Left lung (tissue), 10 donors: ENCODE results near the gene TMPRSS9. TPM values are rescaled to one million over a fixed set of nuclear protein-coding genes. Genes with fewer than 3 reads are reported as not detected.
"Not testable (repeated sequence)": the region's sequence is repeated elsewhere in the genome, so short reads cannot be mapped to it uniquely, and the experiment has no call there.

Source experiments
- ATAC-seq: fragments of 200-7000 bp; cut with Tn5 transposase; one replicate; pipeline ENCODE4 v1.9.1; 2020; ENCODE audit warnings: moderate library complexity
- DNase-seq, 4 donors: peaks; one replicate each; pipeline ENCODE4 v3.0.0-alpha.2; 2013 to 2020
- H3K27ac ChIP-seq, 2 donors: fragments of 200-600 bp; sonication (generic) in 1 of 2; one replicate each; pipeline versions ENCODE4 v1.5.0 to v1.8.0; 2020 to 2021
- H3K27me3 ChIP-seq, 2 donors: fragments of 200-600 bp; sonication (generic) in 1 of 2; one replicate each; pipeline versions ENCODE4 v1.5.0 to v1.8.0; 2020 to 2021
- H3K36me3 ChIP-seq, 2 donors: fragments of 200-600 bp; sonication (generic) in 1 of 2; one replicate each; pipeline versions ENCODE4 v1.5.0 to v1.8.0; 2020 to 2021
- H3K4me1 ChIP-seq, 2 donors: fragments of 200-600 bp; one replicate each; pipeline ENCODE4 v1.8.0; 2021
- H3K4me3 ChIP-seq, 2 donors: fragments of 200-600 bp; sonication (generic) in 1 of 2; one replicate each; pipeline versions ENCODE4 v1.5.0 to v1.8.0; 2020 to 2021; ENCODE audit warnings: mild to moderate bottlenecking in 1 of 2
- H3K9me3 ChIP-seq, 2 donors: fragments of 200-600 bp; sonication (generic) in 1 of 2; one replicate each; pipeline versions ENCODE4 v1.5.0 to v1.8.0; 2020 to 2021
- intact Hi-C, 2 donors: fragments of 100-400 bp; cut with DNase I; formaldehyde crosslinking; loops; one replicate each; pipeline versions ENCODE4 v1.11.2 to v1.14.2; 2022
- polyA plus RNA-seq, 6 donors: library from polyadenylated mRNA; unstranded; fragments of 120-200 nt; gene quantifications; one replicate each; pipeline ENCODE4 v1.2.1, GENCODE V29; 2013; ENCODE audit not compliant: insufficient read length in 6 of 6
- total RNA-seq, 2 donors: library from RNA; stranded (reverse); fragmentation: NEBNext Ultra II Directional; extraction: Animal tissue kit (Norgen Biotek cat#: 25700); gene quantifications; one replicate each; pipeline ENCODE4 v1.2.1, GENCODE V29; 2021
- TF ChIP-seq, protein P1 (sequence below), 2 donors: fragments of 200-600 bp; sonication (generic) in 1 of 2; IDR thresholded peaks; one replicate each; pipeline versions ENCODE4 v1.5.0 to v1.8.0; 2021; ENCODE audit warnings: antibody characterized with exemption in 2 of 2
- donor health status: DM: no; HTN: yes; CAD: no.
- donor health status: DM: no; HTN: no; CAD: no.

TMPRSS9 gene
- total and polyA plus RNA-seq, 8 donors: 0.45 to 1.1 (median 0.49) TPM; not detected in 2

DNA sequence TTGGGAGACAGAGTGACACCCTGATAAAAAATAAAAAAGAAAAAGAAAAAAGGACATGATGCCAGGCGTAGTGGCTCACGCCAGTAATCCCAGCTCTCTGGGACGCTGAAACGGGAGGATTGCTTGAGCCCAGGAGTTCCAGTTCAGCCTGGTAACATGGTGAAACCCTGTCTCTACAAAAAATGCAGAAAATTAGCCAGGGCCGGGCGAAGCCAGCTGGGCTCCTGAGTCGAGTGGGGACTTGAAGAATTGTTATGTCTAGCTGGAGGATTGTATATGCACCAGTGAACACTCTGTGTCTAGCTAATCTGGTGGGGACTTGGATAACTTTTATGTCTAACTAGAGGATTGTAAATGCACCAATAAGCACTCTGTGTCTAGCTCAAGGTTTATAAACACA, 32.3 kb downstream of the TMPRSS9 start:
- intact Hi-C loops: no loop called here
- ATAC-seq (no peak), DNase-seq (no peak)
- TF ChIP-seq, protein P1, sequence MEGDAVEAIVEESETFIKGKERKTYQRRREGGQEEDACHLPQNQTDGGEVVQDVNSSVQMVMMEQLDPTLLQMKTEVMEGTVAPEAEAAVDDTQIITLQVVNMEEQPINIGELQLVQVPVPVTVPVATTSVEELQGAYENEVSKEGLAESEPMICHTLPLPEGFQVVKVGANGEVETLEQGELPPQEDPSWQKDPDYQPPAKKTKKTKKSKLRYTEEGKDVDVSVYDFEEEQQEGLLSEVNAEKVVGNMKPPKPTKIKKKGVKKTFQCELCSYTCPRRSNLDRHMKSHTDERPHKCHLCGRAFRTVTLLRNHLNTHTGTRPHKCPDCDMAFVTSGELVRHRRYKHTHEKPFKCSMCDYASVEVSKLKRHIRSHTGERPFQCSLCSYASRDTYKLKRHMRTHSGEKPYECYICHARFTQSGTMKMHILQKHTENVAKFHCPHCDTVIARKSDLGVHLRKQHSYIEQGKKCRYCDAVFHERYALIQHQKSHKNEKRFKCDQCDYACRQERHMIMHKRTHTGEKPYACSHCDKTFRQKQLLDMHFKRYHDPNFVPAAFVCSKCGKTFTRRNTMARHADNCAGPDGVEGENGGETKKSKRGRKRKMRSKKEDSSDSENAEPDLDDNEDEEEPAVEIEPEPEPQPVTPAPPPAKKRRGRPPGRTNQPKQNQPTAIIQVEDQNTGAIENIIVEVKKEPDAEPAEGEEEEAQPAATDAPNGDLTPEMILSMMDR (IDR thresholded peaks at IDR 0.05): no peak
- H3K36me3 ChIP-seq: no peaks in the 10 kb centered on the region
- H3K27ac ChIP-seq: no peak overlapping the region
- H3K9me3 ChIP-seq: no peaks in the 10 kb centered on the region
- H3K27me3 ChIP-seq: peaks cover 0 to 27% of the 10 kb centered on the region in 2 donors
- H3K4me3 ChIP-seq: no peak overlapping the region
- peaks cover 0 to 4% of the 10 kb centered on the region in 2 donors for H3K4me1 ChIP-seq

DNA sequence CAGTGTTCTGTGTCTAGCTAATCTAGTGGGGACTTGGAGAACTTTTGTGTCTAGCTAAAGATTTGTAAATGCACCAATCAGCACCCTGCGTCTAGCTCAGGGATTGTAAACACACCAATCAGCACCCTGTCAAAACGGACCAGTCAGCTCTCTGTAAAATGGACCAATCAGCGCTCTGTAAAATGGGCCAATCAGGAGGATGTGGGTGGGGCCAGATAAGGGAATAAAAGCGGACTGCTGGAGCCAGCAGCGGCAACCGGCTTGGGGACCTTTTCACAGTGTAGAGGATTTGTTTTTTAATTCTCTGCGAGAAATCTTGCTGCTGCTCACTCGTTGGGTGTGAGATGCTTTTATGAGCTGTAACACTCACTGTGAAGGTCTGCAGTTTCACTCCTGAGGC, 32.8 kb downstream of the TMPRSS9 start:
- H3K27ac ChIP-seq, ATAC-seq, intact Hi-C loops, H3K36me3 ChIP-seq, H3K4me3 ChIP-seq, H3K9me3 ChIP-seq, DNase-seq, H3K4me1 ChIP-seq: not testable (repeated sequence)
- peaks cover 0 to 24% of the 10 kb centered on the region in 2 donors for H3K27me3 ChIP-seq

DNA sequence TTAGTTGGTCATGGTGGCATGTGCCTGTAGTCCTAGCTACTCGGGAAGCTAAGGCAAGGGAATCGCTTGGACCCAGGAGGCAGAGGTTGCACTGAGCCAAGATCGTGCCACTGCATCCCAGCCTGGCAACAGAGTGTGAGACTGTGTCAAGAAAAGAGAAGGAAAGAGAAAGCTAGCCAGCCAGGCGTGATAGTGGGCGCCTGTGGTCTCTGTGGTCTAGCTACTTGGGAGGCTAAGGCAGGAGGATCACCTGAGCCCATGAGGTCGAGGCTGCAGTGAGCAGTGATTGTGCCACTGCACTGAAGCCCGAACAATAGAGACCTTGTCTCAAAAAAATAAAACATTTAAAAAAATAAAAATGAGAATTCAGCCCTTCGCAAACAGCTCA, 34.0 kb downstream of the TMPRSS9 start:
- H3K9me3 ChIP-seq: no peaks in the 10 kb centered on the region
- H3K36me3 ChIP-seq: no peaks in the 10 kb centered on the region
- H3K27me3 ChIP-seq: peaks cover 0 to 24% of the 10 kb centered on the region in 2 donors
- DNase-seq (no peak), ATAC-seq (no peak)
- H3K4me1 ChIP-seq: peaks cover 0 to 4% of the 10 kb centered on the region in 2 donors
- TF ChIP-seq, protein P1 (IDR thresholded peaks at IDR 0.05): no peak
- H3K27ac ChIP-seq: peak overlapping the region in 1 of 2 donors; percentile 49
- intact Hi-C loops: no loop called here
- peak overlapping the region in 1 of 2 donors; percentile 14 for H3K4me3 ChIP-seq

DNA sequence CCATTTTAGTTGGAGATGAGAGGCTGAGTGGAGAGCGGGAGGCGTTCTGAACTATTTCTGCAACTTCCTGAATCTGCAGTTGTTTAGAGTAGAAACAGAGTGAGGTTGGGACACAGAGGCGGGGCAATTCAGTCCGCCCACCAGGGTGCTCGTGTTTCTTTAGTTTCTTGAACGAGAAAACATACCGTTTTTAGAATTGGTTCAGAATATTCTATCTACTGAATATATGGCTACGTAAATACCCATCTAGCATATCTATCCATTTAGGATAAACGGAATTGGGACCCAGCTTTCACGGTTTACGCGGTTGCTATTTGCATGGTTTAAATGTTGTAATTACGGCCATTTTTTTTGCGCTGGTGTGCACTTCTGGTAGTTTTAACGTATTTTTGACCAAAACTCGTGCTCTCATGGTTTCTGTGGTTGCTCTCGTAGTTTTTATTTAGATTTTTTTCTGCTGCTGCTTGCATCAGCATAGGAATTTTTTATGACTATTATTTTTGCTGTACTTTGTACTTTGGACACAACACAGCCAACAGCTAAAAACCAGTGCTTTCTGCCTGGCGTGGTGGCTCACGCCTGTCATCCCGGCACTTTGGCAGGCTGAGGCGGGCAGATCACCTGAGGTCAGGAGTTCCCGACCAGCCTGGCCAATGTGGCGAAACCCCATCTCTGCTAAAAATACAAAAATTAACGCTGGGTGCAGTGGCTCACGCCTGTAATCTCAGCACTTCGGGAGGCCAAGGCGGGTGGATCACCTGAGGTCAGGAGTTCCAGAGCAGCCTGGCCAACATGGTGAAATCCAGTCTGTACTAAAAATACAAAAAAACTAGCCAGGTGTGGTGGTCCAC, 34.6 kb downstream of the TMPRSS9 start:
- ATAC-seq (peak; percentile 50), DNase-seq (no peak)
- Histone ChIP-seq H3K9me3 (no peaks in the 10 kb centered on the region), H3K4me1 (peaks cover 0 to 4% of the 10 kb centered on the region in 2 donors), H3K27me3 (peaks cover 0 to 19% of the 10 kb centered on the region in 2 donors), H3K4me3 (peak overlapping the region in 1 of 2 donors; percentile 14), H3K27ac (peak overlapping the region in 1 of 2 donors; percentile 49), H3K36me3 (no peaks in the 10 kb centered on the region)
- TF ChIP-seq, protein P1 (IDR thresholded peaks at IDR 0.05): no peak
- intact Hi-C loops: no loop called here

DNA sequence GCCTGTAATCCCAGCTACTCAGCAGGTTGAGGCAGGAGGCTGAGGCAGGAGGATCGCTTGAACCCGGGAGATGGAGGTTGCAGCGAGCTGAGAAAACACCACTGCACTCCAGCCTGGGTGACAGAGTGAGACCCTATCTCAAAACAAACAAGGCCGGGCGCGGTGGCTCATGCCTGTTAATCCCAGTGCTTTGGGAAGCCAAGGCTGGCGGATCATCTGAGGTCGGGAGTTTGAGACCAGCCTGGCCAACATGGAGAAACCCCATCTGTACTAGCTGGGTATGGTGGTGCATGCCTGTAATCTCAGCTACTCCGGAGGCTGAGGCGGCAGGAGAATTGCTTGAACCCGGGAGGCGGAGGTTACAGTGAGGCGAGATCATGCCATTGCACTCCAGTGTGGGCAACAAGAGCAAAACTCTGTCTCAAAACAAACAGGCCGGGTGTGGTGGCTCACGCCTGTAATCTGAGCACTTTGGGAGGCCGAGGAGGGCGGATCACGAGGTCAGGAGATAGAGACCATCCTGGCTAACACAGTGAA, 35.3 kb downstream of the TMPRSS9 start:
- H3K4me3 ChIP-seq, H3K9me3 ChIP-seq, H3K4me1 ChIP-seq, intact Hi-C loops, ATAC-seq, H3K36me3 ChIP-seq, H3K27ac ChIP-seq: not testable (repeated sequence)
- DNase-seq: peak in 1 of 4 donors; percentile 7
- peaks cover 0 to 15% of the 10 kb centered on the region in 2 donors for H3K27me3 ChIP-seq

DNA sequence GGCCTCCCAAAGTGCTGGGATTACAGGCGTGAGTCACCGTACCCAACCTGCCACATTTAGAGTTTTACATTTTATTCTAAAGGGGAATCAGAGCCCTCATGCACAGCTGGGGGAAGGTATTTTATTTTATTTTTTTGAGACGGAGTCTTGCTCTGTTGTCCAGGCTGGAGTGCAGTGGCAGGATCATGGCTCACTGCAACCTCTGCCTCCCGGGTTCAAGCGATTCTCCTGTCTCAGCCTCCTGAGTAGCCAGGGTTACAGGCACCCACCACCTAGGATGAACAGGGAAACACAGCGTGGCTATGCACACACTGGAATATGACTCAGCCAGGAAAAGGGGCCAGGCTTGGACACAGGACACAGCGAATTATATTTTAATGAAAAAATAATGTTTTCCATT, 37.1 kb downstream of the TMPRSS9 start:
- ATAC-seq, H3K4me1 ChIP-seq, DNase-seq, H3K27ac ChIP-seq, H3K4me3 ChIP-seq, H3K9me3 ChIP-seq, intact Hi-C loops, H3K36me3 ChIP-seq: not testable (repeated sequence)
- peaks cover 0 to 15% of the 10 kb centered on the region in 2 donors for H3K27me3 ChIP-seq
